Testis (tissue), 2 donors: Measurements from ENCODE around the gene MATCAP1.

Experiments used
- CTCF ChIP-seq, 3 experiments: fragments of 450-650 bp in 2 of 3; fragments of 200-600 bp in 1 of 3; sonication (generic) in 1 of 3; IDR thresholded peaks; one replicate each; pipeline ENCODE4 v1.5.1; 2016 to 2019; ENCODE audit warnings: antibody characterized with exemption in 3 of 3, mild to moderate bottlenecking in 2 of 3, moderate library complexity in 1 of 3
- POLR2A ChIP-seq: fragments of 450-650 bp; IDR thresholded peaks from one replicate; pipeline ENCODE4 v1.6.1; 2017; ENCODE audit warnings: antibody characterized with exemption, mild to moderate bottlenecking, moderate library complexity

DNA sequence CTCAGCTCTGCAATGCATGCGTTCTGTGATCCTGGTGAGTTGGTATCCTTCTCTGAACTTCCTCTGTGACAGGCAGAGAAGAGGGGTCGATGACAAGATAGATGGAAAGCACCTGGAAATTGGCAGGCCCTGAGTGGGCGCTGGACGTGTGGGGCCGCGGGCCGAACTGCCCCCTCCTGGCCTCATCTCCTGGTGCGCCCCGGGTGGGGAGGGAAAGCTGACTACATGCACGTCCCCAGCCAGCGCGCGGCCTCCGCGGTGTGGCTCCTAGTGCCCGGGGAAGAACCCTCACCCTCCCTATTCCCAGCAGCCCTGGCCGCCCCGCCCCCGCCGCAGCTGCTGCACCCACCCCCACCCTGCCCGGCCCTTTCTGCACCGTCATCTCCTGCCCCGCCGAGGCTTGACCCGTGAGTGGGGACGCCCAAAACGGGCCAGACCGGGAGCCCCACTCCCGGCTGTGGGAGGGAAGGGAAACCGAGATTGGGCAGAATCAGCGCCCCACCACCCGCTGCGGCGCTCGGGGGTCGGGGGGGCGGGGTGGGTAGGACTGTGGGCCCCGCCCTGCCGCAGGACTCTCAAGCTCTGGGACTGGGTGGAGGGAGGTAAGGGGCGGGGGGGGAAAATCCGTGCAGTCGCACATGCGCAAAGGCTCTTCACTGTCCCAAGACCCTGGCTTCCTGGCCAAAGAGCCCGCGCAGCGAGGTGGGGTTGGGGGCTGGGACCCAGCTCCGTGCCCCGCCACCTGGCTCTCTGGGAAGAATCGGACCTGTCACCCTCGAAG lies 13.4 kb downstream of the MATCAP1 start, which contains the start of gene NOL3:
- TF ChIP-seq CTCF (IDR thresholded peaks at IDR 0.05) (no peak), POLR2A (no peak)
